ENCODE data around the gene GMDS.

- TF ChIP-seq, protein P1, sequence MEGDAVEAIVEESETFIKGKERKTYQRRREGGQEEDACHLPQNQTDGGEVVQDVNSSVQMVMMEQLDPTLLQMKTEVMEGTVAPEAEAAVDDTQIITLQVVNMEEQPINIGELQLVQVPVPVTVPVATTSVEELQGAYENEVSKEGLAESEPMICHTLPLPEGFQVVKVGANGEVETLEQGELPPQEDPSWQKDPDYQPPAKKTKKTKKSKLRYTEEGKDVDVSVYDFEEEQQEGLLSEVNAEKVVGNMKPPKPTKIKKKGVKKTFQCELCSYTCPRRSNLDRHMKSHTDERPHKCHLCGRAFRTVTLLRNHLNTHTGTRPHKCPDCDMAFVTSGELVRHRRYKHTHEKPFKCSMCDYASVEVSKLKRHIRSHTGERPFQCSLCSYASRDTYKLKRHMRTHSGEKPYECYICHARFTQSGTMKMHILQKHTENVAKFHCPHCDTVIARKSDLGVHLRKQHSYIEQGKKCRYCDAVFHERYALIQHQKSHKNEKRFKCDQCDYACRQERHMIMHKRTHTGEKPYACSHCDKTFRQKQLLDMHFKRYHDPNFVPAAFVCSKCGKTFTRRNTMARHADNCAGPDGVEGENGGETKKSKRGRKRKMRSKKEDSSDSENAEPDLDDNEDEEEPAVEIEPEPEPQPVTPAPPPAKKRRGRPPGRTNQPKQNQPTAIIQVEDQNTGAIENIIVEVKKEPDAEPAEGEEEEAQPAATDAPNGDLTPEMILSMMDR (IDR thresholded peaks at IDR 0.05), result no peak
- TF ChIP-seq POLR2A (IDR thresholded peaks at IDR 0.05), result no peak
These were observed 542.8 kb downstream of the GMDS start for GRCh38 chr6:1702580-1703051.

All from vagina (tissue), 2 donors.